Mucosa of descending colon (tissue), 3 donors: ENCODE measurements around the gene CD300E. TPM values are rescaled to one million over a fixed set of nuclear protein-coding genes. Genes with fewer than 3 reads are reported as not detected.

Experiments
- ATAC-seq: fragments of 200-7000 bp; cut with Tn5 transposase; one replicate; pipeline ENCODE4 v1.9.1; 2020; ENCODE audit warnings: mild to moderate bottlenecking, moderate library complexity
- DNase-seq, 3 donors: peaks; one replicate each; pipeline ENCODE4 v3.0.0-alpha.2; 2020
- H3K36me3 ChIP-seq: fragments of 200-600 bp; one replicate; pipeline ENCODE4 v1.8.0; 2021; ENCODE audit warnings: low read depth, mild to moderate bottlenecking
- H3K4me1 ChIP-seq: fragments of 200-600 bp; one replicate; pipeline ENCODE4 v1.8.0; 2021; ENCODE audit warnings: low read depth, mild to moderate bottlenecking
- H3K4me3 ChIP-seq: fragments of 200-600 bp; one replicate; pipeline ENCODE4 v1.8.0; 2021; ENCODE audit warnings: mild to moderate bottlenecking
- H3K9me3 ChIP-seq: fragments of 200-600 bp; one replicate; pipeline ENCODE4 v1.8.0; 2021; ENCODE audit warnings: mild to moderate bottlenecking
- intact Hi-C, 2 donors: fragments of 100-400 bp; cut with DNase I in 1 of 2; cut with micrococcal nuclease in 1 of 2; formaldehyde crosslinking; loops; one replicate each; pipeline versions ENCODE4 v1.11.0 to v1.11.1; 2022; cut with DNase I, micrococcal nuclease
- total RNA-seq, 3 donors: library from RNA; stranded (reverse); fragmentation: NEBNext Ultra II Directional in 2 of 3; extraction: Animal tissue kit (Norgen Biotek cat#: 25700) in 2 of 3; gene quantifications; one replicate each; pipeline versions ENCODE4 v1.2.1 to v1.2.4, GENCODE V29; 2021 to 2023
- TF ChIP-seq, protein P1 (sequence below): fragments of 200-600 bp; IDR thresholded peaks from one replicate; pipeline ENCODE4 v1.8.0; 2022; ENCODE audit warnings: antibody characterized with exemption, mild to moderate bottlenecking
- donor health status: DM: no; HTN: no; CAD: no; lungs with moderate emphysema.
- donor health status: DM: no; HTN: no; CAD: no.
- donor health status: DM: no; HTN: yes; CAD: no.

CD300E gene
- total RNA-seq, 3 donors from 2014 or later: 0.47 to 0.53 TPM; not detected in 1

GRCh38 chr17:74598346-74599022 is 25.1 kb downstream of the CD300E start:
- ATAC-seq (no peak), DNase-seq (no peak)
- TF ChIP-seq, protein P1, sequence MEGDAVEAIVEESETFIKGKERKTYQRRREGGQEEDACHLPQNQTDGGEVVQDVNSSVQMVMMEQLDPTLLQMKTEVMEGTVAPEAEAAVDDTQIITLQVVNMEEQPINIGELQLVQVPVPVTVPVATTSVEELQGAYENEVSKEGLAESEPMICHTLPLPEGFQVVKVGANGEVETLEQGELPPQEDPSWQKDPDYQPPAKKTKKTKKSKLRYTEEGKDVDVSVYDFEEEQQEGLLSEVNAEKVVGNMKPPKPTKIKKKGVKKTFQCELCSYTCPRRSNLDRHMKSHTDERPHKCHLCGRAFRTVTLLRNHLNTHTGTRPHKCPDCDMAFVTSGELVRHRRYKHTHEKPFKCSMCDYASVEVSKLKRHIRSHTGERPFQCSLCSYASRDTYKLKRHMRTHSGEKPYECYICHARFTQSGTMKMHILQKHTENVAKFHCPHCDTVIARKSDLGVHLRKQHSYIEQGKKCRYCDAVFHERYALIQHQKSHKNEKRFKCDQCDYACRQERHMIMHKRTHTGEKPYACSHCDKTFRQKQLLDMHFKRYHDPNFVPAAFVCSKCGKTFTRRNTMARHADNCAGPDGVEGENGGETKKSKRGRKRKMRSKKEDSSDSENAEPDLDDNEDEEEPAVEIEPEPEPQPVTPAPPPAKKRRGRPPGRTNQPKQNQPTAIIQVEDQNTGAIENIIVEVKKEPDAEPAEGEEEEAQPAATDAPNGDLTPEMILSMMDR: no peak
- no peaks in the 10 kb centered on the region for H3K36me3 ChIP-seq
- intact Hi-C loops: no loop called here
- H3K9me3 ChIP-seq: no peaks in the 10 kb centered on the region
- H3K4me3 ChIP-seq: no peak overlapping the region
- H3K4me1 ChIP-seq: no peaks in the 10 kb centered on the region

GRCh38 chr17:74597069-74597790 is 26.3 kb downstream of the CD300E start:
- DNase-seq (no peak), ATAC-seq (no peak)
- H3K36me3 ChIP-seq: no peaks in the 10 kb centered on the region
- no peak overlapping the region for H3K4me3 ChIP-seq
- TF ChIP-seq, protein P1: no peak
- no peaks in the 10 kb centered on the region for H3K9me3 ChIP-seq
- no peaks in the 10 kb centered on the region for H3K4me1 ChIP-seq
- intact Hi-C loops: no loop called here

- no peak for ATAC-seq
- H3K36me3 ChIP-seq: no peaks in the 10 kb centered on the region
- TF ChIP-seq, protein P1: no peak
- DNase-seq: no peak
- H3K4me1 ChIP-seq: no peaks in the 10 kb centered on the region
- H3K4me3 ChIP-seq: no peak overlapping the region
- intact Hi-C loops: no loop called here
- no peaks in the 10 kb centered on the region for H3K9me3 ChIP-seq
Measured at GRCh38 chr17:74595037-74595750, 28.3 kb downstream of the CD300E start.

- DNase-seq (no peak), ATAC-seq (no peak)
- Histone ChIP-seq H3K4me3 (no peak within 1 kb of the TSS), H3K36me3 (no peaks in the 10 kb centered on the region), H3K9me3 (no peaks in the 10 kb centered on the region), H3K4me1 (no peaks in the 10 kb centered on the region)
- TF ChIP-seq, protein P1: no peak
- intact Hi-C loops: no loop called here
Measured at GRCh38 chr17:74592087-74592990, 31.2 kb downstream of the CD300E start, which contains the start of gene CD300LD. Gene CD300LD (minus strand): TSS chr17:74592283. CDS start chr17:74592202, 81 bp downstream.

GRCh38 chr17:74591503-74591902 is 32.0 kb downstream of the CD300E start:
- Histone ChIP-seq H3K9me3 (no peaks in the 10 kb centered on the region), H3K36me3 (no peaks in the 10 kb centered on the region), H3K4me3 (no peak overlapping the region), H3K4me1 (no peaks in the 10 kb centered on the region)
- DNase-seq (no peak), ATAC-seq (no peak)
- intact Hi-C loops: no loop called here
- TF ChIP-seq, protein P1: no peak
